HG03354 (cell line): Measurements from ENCODE around the gene EIF4G2.
A peak's percentile ranks its signal among the peaks of the same experiment; 100 is the strongest.

Experiments
- ATAC-seq: cut with Tn5 transposase; IDR thresholded peaks from one replicate; pipeline ENCODE4 v1.9.1; 2021; ENCODE audit warnings: mild to moderate bottlenecking; ENCODE audit not compliant: unreplicated experiment, poor library complexity, severe bottlenecking

The EIF4G2 gene

GRCh38 chr11:10778217-10778970 is 30.3 kb downstream of the EIF4G2 start:
- ATAC-seq: no peak

GRCh38 chr11:10777806-10778205 is 30.9 kb downstream of the EIF4G2 start:
- ATAC-seq: no peak

GRCh38 chr11:10777393-10777793 is 31.3 kb downstream of the EIF4G2 start:
- ATAC-seq: no peak

- no peak for ATAC-seq
Observed at GRCh38 chr11:10774811-10775210, 33.9 kb downstream of the EIF4G2 start.

GRCh38 chr11:10771457-10771856 is 37.3 kb downstream of the EIF4G2 start:
- no peak for ATAC-seq

GRCh38 chr11:10770626-10771254 is 38.0 kb downstream of the EIF4G2 start:
- peak; percentile 70 for ATAC-seq

GRCh38 chr11:10764412-10764811 is 44.3 kb downstream of the EIF4G2 start:
- ATAC-seq: no peak

GRCh38 chr11:10763766-10764165 is 45.0 kb downstream of the EIF4G2 start:
- no peak for ATAC-seq

GRCh38 chr11:10762913-10763421 is 45.8 kb downstream of the EIF4G2 start:
- ATAC-seq: peak; percentile 79

- peak; percentile 84 for ATAC-seq
Observed at GRCh38 chr11:10762185-10762584, 46.5 kb downstream of the EIF4G2 start.

GRCh38 chr11:10761085-10761698 is 47.5 kb downstream of the EIF4G2 start:
- ATAC-seq: no peak

GRCh38 chr11:10758957-10759356 is 49.8 kb downstream of the EIF4G2 start:
- no peak for ATAC-seq

- ATAC-seq: no peak
Observed at GRCh38 chr11:10752486-10752885, 56.2 kb downstream of the EIF4G2 start.

- no peak for ATAC-seq
Observed at GRCh38 chr11:10752061-10752460, 56.7 kb downstream of the EIF4G2 start.

- ATAC-seq: peak; percentile 31
Observed at GRCh38 chr11:10751581-10751940, 57.2 kb downstream of the EIF4G2 start.

- ATAC-seq: peak; percentile 92
Observed at GRCh38 chr11:10750838-10751580, 57.7 kb downstream of the EIF4G2 start, which contains the start of gene CTR9. Gene CTR9 (plus strand): TSS chr11:10751246. CDS start chr11:10751413, 167 bp downstream.

- no peak for ATAC-seq
Observed at GRCh38 chr11:10749476-10749875, 59.2 kb downstream of the EIF4G2 start.

GRCh38 chr11:10747733-10748132 is 61.0 kb downstream of the EIF4G2 start:
- ATAC-seq: no peak
